ENCODE measurements around the gene NR1I3.

Gene NR1I3

DNA sequence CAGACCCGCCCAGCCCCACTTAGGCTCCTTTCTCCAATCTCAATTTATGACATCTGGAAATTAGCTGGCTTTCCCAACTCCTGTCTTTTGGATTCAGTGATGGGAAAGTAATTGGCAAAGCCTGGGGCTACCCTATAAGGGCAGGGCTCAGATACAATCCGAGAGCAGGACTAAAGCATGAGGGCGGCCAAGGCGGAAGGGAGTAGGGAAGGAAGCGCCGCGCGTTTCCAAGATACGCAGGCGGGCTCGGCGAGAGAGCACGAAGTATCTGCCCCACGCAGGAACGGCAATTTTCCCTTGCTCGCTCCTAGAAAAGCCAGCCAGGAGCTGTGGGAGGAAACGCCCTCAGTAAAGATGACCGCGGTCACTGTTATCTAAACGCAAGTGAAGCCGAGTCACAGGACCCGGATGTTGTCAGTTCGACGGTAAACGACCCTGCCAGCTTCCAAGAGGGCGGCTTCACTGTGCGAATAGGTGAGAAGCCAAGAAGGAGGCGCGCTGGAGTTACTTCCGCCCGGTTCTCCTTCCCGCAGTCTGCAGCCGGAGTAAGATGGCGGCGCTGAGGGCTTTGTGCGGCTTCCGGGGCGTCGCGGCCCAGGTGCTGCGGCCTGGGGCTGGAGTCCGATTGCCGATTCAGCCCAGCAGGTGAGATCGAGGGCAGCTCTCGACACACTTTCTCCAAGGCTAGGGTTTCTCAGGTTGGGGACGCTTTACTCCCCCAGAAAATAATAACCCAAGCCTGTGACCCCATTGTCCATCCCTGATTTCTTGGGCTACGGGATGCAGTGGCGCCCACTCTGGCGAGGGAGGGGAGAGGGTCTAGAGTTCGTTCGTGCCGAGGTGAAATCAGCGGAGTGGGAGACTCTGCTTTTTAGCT lies 35.9 kb downstream of the NR1I3 start, which contains the start of gene NDUFS2:
Gene NDUFS2, plus strand, starts transcription at position 532 of the 877 bp plus-strand sequence. Its CDS starts 19 bp downstream, at position 551.
- peak; percentile 99 for DNase-seq (ENCODE audit: low read depth)
- H3K4me3 ChIP-seq (ENCODE audit: low read length): peak within 1 kb of the TSS; percentile 99
- TF ChIP-seq CTCF (IDR thresholded peaks at IDR 0.05; ENCODE audit: insufficient read depth, low read depth, low read length, missing control alignments): no peak

GRCh38 chr1:161200992-161201835 lies 36.8 kb downstream of the NR1I3 start:
- DNase-seq (ENCODE audit: low read depth): peak; percentile 49
- TF ChIP-seq CTCF (IDR thresholded peaks at IDR 0.05; ENCODE audit: insufficient read depth, low read depth, low read length, missing control alignments): no peak
- peak overlapping the region; percentile 99 for H3K4me3 ChIP-seq (ENCODE audit: low read length)

DNA sequence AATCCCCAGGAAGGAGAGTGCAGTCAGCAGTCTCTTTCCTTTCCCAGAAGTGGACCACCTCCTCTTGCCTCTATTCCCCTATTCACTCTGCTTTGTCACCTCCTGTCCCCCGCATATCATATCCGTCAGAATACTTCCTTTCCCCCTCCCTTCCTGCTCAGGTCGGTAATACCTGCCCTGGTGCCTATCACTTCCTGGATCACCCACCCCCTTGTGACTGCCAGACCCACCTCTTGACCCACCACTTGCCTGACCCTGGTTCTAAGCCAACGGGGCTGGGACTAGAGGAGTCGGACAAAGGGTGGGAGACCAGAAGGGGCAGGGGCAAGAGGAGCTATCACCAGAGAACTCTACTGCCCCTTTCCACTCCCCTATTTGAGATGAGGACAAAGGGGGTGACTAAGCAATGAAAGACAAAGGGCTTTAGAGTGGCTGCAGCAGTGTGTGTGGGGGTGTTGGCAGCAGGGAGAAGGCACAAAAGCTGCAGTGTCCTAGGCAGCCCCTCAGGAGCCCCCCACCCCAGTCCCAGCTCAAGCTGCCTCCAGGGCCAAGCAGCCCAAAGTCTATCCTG lies 37.5 kb downstream of the NR1I3 start:
- no peak for TF ChIP-seq CTCF (IDR thresholded peaks at IDR 0.05; ENCODE audit: insufficient read depth, low read depth, low read length, missing control alignments)
- no peak overlapping the region for H3K4me3 ChIP-seq (ENCODE audit: low read length)

GRCh38 chr1:161199506-161200139 lies 38.4 kb downstream of the NR1I3 start:
- H3K4me3 ChIP-seq (ENCODE audit: low read length): no peak overlapping the region
- no peak for DNase-seq (ENCODE audit: low read depth)
- TF ChIP-seq CTCF (IDR thresholded peaks at IDR 0.05; ENCODE audit: insufficient read depth, low read depth, low read length, missing control alignments): no peak

More for the DNA sequence above, 37.5 kb downstream of the NR1I3 start:
- DNase-seq (ENCODE audit: low read depth): no peak

DNA sequence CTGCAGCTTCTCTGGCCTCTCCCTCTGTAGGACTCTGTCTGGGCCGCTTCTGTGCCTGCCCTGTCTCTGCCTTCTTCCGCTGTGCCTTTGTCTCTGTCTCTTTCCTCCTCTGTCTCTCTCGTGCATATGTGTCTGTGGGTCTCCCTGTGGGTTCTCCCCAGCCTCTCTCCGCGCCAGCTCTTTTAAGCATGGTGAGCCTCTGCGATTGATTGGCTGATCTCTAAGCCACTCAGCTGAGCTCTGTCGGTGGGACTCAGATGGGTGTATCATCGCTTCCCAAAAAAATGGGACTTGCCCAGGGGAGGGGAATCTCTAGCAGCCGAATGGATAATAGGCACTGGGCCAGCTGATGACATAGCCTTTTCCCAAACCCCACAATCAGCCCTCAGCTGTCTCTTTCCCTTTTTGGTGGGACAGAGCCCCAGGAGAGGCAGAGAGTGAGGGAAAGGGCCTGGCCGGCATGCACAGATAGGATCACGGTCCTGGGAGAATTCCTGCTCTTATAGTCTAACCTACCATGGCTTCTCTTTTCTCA lies 39.0 kb downstream of the NR1I3 start, which contains the start of gene ADAMTS4:
Gene ADAMTS4, minus strand, starts transcription at position 158 of the 535 bp plus-strand sequence. CDS start 427 bp downstream, outside the sequence.
- H3K4me3 ChIP-seq (ENCODE audit: low read length): no peak within 1 kb of the TSS
- no peak for TF ChIP-seq CTCF (IDR thresholded peaks at IDR 0.05; ENCODE audit: insufficient read depth, low read depth, low read length, missing control alignments)
- no peak for DNase-seq (ENCODE audit: low read depth)
